H1 (cell line): Measurements from ENCODE around the gene NUP85. TPM values are rescaled to one million over a fixed set of nuclear protein-coding genes. Genes with fewer than 3 reads are reported as not detected.

Source experiments
- CHD2 ChIP-seq: IDR thresholded peaks from 2 replicates; pipeline ENCODE4 v1.6.1; 2012; ENCODE audit warnings: low read length, improper control_type of control experiment
- CTBP2 ChIP-seq: IDR thresholded peaks from 2 replicates; pipeline ENCODE4 v1.7.0; 2011; ENCODE audit warnings: borderline replicate concordance, mild to moderate bottlenecking, moderate library complexity, mixed read lengths, low read length; ENCODE audit not compliant: insufficient read depth, insufficient read length
- SAP30 ChIP-seq: fragments of 300-600 bp; sonication (generic); IDR thresholded peaks from 2 replicates; pipeline ENCODE4 v1.7.1; 2012; ENCODE audit warnings: low read length, moderate library complexity, mild to moderate bottlenecking, inconsistent platforms; ENCODE audit not compliant: insufficient read depth, insufficient replicate concordance
- polyA plus RNA-seq, 7 experiments: library from polyadenylated mRNA; depleted of rRNA in 3 of 7; stranded (reverse) in 5 of 7; unstranded in 2 of 7; fragments of >200 nt in 5 of 7; fragments of 200-250 nt in 2 of 7; gene quantifications; 1 replicate in 5 of 7; 2 replicates in 1 of 7; 4 replicates in 1 of 7; pipeline versions ENCODE4 v1.2.1 to v1.2.3, GENCODE V29; 2011 to 2013; ENCODE audit warnings: missing spikeins in 2 of 7, mixed read lengths in 2 of 7
- total RNA-seq: library from RNA; stranded (reverse); fragmentation: NEBNext Ultra II Directional; extraction: Animal tissue kit (Norgen Biotek cat#: 25700); gene quantifications from 2 replicates; pipeline ENCODE4 v1.2.1, GENCODE V29; 2021

Gene NUP85
- total and polyA plus RNA-seq, 2 of the 8 experiments (the other 6 are each of a cell fraction or from before 2014, with no cell fraction given): 98.5 to 154 TPM

GRCh38 chr17:75209061-75209460 is 3.6 kb downstream of the NUP85 start (continued):
- TF ChIP-seq CTBP2: no peak
- no peak for TF ChIP-seq CHD2
- TF ChIP-seq SAP30: no peak
